IMR-90 (cell line): ENCODE measurements around the gene DACT2. TPM values are rescaled to one million over a fixed set of nuclear protein-coding genes. Genes with fewer than 3 reads are reported as not detected.

Experiments
- ATAC-seq: fragments of 200-7000 bp; cut with Tn5 transposase; 2 replicates; pipeline ENCODE4 v1.9.1; 2020; ENCODE audit warnings: low read depth, mild to moderate bottlenecking, moderate library complexity
- BruUV-seq: library from RNA; stranded (reverse); fragments of 400-500 nt; replicated peaks from 2 replicates; lab custom pipeline; 2021; lab: Mats Ljungman, UMichigan
- CTCF ChIA-PET: fragments of 300-600 bp; formaldehyde crosslinking; extraction: SDS; loops from one replicate; lab custom pipeline; 2021; ENCODE audit warnings: antibody characterized with exemption; lab: Yijun Ruan, JAX
- POLR2A ChIA-PET: fragments of 300-600 bp; sonication (Branson Sonifier 250); formaldehyde crosslinking; loops from one replicate; lab custom pipeline; 2022; ENCODE audit warnings: antibody characterized with exemption; ENCODE audit not compliant: unreplicated experiment; lab: Charles Lee
- DNase-seq: peaks from one replicate; pipeline ENCODE4 v3.0.0; 2013
- H2AFZ ChIP-seq: replicated peaks from 2 replicates; pipeline ENCODE3; 2013; ENCODE audit warnings: low read length, mild to moderate bottlenecking; ENCODE audit not compliant: poor library complexity
- H2AK5ac ChIP-seq: 2 replicates; pipeline ENCODE4 v1.6.1; 2013; ENCODE audit warnings: low read depth, low read length, inconsistent platforms
- H2AK9ac ChIP-seq: replicated peaks from 2 replicates; pipeline ENCODE3; 2013; ENCODE audit warnings: mild to moderate bottlenecking, low read depth, low read length, moderate library complexity; ENCODE audit not compliant: poor library complexity
- H2BK120ac ChIP-seq: 2 replicates; pipeline ENCODE4 v1.6.1; 2013; ENCODE audit warnings: low read depth, low read length, inconsistent platforms
- H2BK15ac ChIP-seq: 3 replicates; pipeline ENCODE4 v1.6.1; 2013; ENCODE audit warnings: low read depth, low read length, inconsistent platforms
- H2BK20ac ChIP-seq: 2 replicates; pipeline ENCODE4 v1.6.1; 2013; ENCODE audit warnings: low read depth, mild to moderate bottlenecking, inconsistent platforms, low read length, moderate library complexity
- H2BK5ac ChIP-seq: 2 replicates; pipeline ENCODE4 v1.6.1; 2013; ENCODE audit warnings: mild to moderate bottlenecking, low read depth, low read length, inconsistent platforms; ENCODE audit not compliant: poor library complexity, severe bottlenecking
- H3K14ac ChIP-seq: replicated peaks from 2 replicates; pipeline ENCODE4 v1.6.1; 2013; ENCODE audit warnings: low read depth, low read length, inconsistent platforms
- H3K18ac ChIP-seq: 2 replicates; pipeline ENCODE4 v1.6.1; 2013; ENCODE audit warnings: low read depth, low read length, control low read depth
- H3K23ac ChIP-seq: 2 replicates; pipeline ENCODE4 v1.6.1; 2013; ENCODE audit warnings: low read depth, low read length, inconsistent platforms
- H3K27ac ChIP-seq: 2 replicates; pipeline ENCODE4 v1.5.1; 2013; ENCODE audit warnings: mild to moderate bottlenecking, control low read depth, low read length; ENCODE audit not compliant: insufficient read depth
- H3K27me3 ChIP-seq: 2 replicates; pipeline ENCODE4 v1.6.1; 2013; ENCODE audit warnings: low read length; ENCODE audit not compliant: control insufficient read depth, insufficient read depth
- H3K36me3 ChIP-seq: 2 replicates; pipeline ENCODE4 v1.6.1; 2013; ENCODE audit warnings: low read length, mixed read lengths; ENCODE audit not compliant: control insufficient read depth, insufficient read depth
- H3K4ac ChIP-seq: 2 replicates; pipeline ENCODE4 v1.6.1; 2013; ENCODE audit warnings: low read depth, low read length, inconsistent platforms
- H3K4me1 ChIP-seq: 2 replicates; pipeline ENCODE4 v1.6.1; 2013; ENCODE audit warnings: low read length, mixed read lengths; ENCODE audit not compliant: control insufficient read depth, insufficient read depth
- H3K4me2 ChIP-seq: 2 replicates; pipeline ENCODE4 v1.6.1; 2013; ENCODE audit warnings: low read depth, mild to moderate bottlenecking, control low read depth, low read length, moderate library complexity
- H3K4me3 ChIP-seq: 2 replicates; pipeline ENCODE4 v1.5.1; 2013; ENCODE audit warnings: low read depth, mild to moderate bottlenecking, control low read depth, low read length, moderate library complexity; ENCODE audit not compliant: insufficient read depth
- H3K56ac ChIP-seq: 2 replicates; pipeline ENCODE4 v1.6.1; 2013; ENCODE audit warnings: low read length, inconsistent platforms; ENCODE audit not compliant: insufficient read depth; ENCODE audit errors: extremely low read depth
- H3K79me1 ChIP-seq, 2 experiments: 2 replicates each; pipeline ENCODE4 v1.6.1; 2013; ENCODE audit warnings: low read length in 2 of 2, inconsistent platforms in 1 of 2, low read depth in 1 of 2
- H3K9ac ChIP-seq: 2 replicates; pipeline ENCODE4 v1.6.1; 2013; ENCODE audit warnings: low read depth, low read length, control low read depth
- H3K9me1 ChIP-seq: 2 replicates; pipeline ENCODE4 v1.6.1; 2013; ENCODE audit warnings: low read length, inconsistent platforms; ENCODE audit not compliant: insufficient read depth
- H3K9me3 ChIP-seq: 2 replicates; pipeline ENCODE4 v1.6.1; 2013; ENCODE audit warnings: low read length; ENCODE audit not compliant: control insufficient read depth, insufficient read depth
- H4K20me1 ChIP-seq: 2 replicates; pipeline ENCODE4 v1.6.1; 2013; ENCODE audit warnings: low read length, inconsistent platforms; ENCODE audit not compliant: insufficient read depth
- H4K5ac ChIP-seq: 2 replicates; pipeline ENCODE4 v1.6.1; 2013; ENCODE audit warnings: mild to moderate bottlenecking, low read depth, low read length, control low read depth
- H4K8ac ChIP-seq, 2 experiments: 2 replicates each; pipeline ENCODE4 v1.6.1; 2013; ENCODE audit warnings: low read depth in 2 of 2, low read length in 2 of 2, control low read depth in 1 of 2, inconsistent platforms in 1 of 2
- H4K91ac ChIP-seq: 2 replicates; pipeline ENCODE4 v1.6.1; 2013; ENCODE audit warnings: low read depth, low read length, inconsistent platforms; ENCODE audit not compliant: insufficient read depth
- MAFK ChIP-seq: IDR thresholded peaks from 2 replicates; pipeline ENCODE4 v1.6.1; 2012; ENCODE audit warnings: low read depth, low read length, improper control_type of control experiment
- RCOR1 ChIP-seq: IDR thresholded peaks from 2 replicates; pipeline ENCODE4 v1.6.1; 2012; ENCODE audit warnings: mild to moderate bottlenecking, low read length, improper control_type of control experiment; ENCODE audit not compliant: insufficient replicate concordance
- RFX5 ChIP-seq: IDR thresholded peaks from 2 replicates; pipeline ENCODE4 v1.8.0; 2012; ENCODE audit warnings: low read depth, mild to moderate bottlenecking, low read length, moderate library complexity
- SMC3 ChIP-seq: fragments of 150-350 bp; IDR thresholded peaks from 2 replicates; pipeline ENCODE4 v1.6.1; 2016; ENCODE audit warnings: low read depth, mild to moderate bottlenecking, antibody characterized with exemption, low read length, moderate library complexity
- USF2 ChIP-seq: fragments of 150-350 bp; IDR thresholded peaks from 2 replicates; pipeline ENCODE4 v1.6.1; 2017; ENCODE audit warnings: mild to moderate bottlenecking, antibody characterized with exemption, low read length, low read depth
- WGBS, 2 experiments: methylation state at CpG; one replicate each; pipeline versions ENCODE4 v1.1.5 to v1.1.7; 2013; ENCODE audit warnings: missing lambda C conversion rate in 2 of 2; ENCODE audit not compliant: insufficient read length in 1 of 2; ENCODE audit errors: extremely low coverage in 2 of 2; 5-methylcytosine and 5-hydroxymethylcytosine counted together
- dilution Hi-C: fragments of 300-500 bp; cut with HindIII; formaldehyde crosslinking; loops from one replicate; pipeline ENCODE4 v1.14.3; 2018; ENCODE audit warnings: low sequenced_read_pairs; ENCODE audit not compliant: unreplicated experiment
- in situ Hi-C: fragments of 300-500 bp; cut with MboI; formaldehyde crosslinking; loops from 3 replicates; pipeline ENCODE4 v1.14.3; 2019; ENCODE audit warnings: low sequenced_read_pairs, inconsistent platforms, mixed read lengths
- intact Hi-C: fragments of 100-400 bp; cut with micrococcal nuclease; formaldehyde crosslinking; loops from 2 replicates; pipeline ENCODE4 v1.10.0; 2022
- polyA plus RNA-seq, 3 experiments: library from polyadenylated mRNA; depleted of rRNA; stranded (reverse); fragments of >200 nt; gene quantifications; 2 replicates each; pipeline ENCODE4 v1.2.3, GENCODE V29; 2012; ENCODE audit warnings: low replicate concordance in 1 of 3
- total RNA-seq: library from RNA; depleted of rRNA; stranded (reverse); fragments of >200 nt; gene quantifications from 2 replicates; pipeline ENCODE4 v1.2.3, GENCODE V29; 2012

DACT2 gene
- total and polyA plus RNA-seq, 2 of the 4 experiments (the other 2 are of a cell fraction): not detected

DNA sequence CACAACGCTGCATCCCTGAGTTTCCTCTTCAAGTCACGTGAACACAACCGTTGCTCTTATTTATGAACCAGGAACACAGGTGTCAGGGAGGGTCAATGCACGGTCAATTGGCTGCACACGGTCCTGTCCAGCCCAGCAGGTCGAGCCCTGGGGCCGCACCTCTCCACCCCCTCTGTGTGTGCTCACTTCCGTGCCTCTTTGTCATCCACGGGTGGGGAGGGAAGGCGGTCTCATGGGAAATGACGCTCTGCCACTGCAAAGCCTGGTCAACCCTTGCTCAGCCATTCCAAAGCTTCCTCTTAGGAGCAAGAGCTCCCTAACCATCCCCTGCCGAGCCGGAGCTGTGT lies 38.7 kb downstream of the DACT2 start:
- in situ Hi-C loops: no loop called here
- WGBS, 2 experiments: no CpG with 5 or more reads among the region's 13 CpGs

More for the DNA sequence above, 38.7 kb downstream of the DACT2 start:
- ChIA-PET CTCF (no interaction called here), POLR2A (no interaction called here)
- Histone ChIP-seq H3K79me1 (no peaks in the 10 kb centered on the region), H2AK5ac (no peak overlapping the region), H3K56ac (no peak overlapping the region), H3K4me1 (no peaks in the 10 kb centered on the region), H2BK120ac (no peak overlapping the region), H3K18ac (no peak overlapping the region), H3K9ac (no peak overlapping the region), H4K91ac (no peak overlapping the region), H3K27me3 (no peaks in the 10 kb centered on the region), H4K8ac (no peak overlapping the region), H4K20me1 (no peaks in the 10 kb centered on the region), H3K4me3 (no peak overlapping the region), H4K5ac (no peak overlapping the region), H2BK20ac (no peak overlapping the region), H2AK9ac (no peak overlapping the region), H3K27ac (no peak overlapping the region), H3K9me1 (no peaks in the 10 kb centered on the region), H3K14ac (no peak overlapping the region), H2BK15ac (no peak overlapping the region), H3K9me3 (peaks cover 73% of the 10 kb centered on the region), H2BK5ac (no peak overlapping the region), H3K4me2 (no peak overlapping the region), H3K4ac (no peak overlapping the region), H3K36me3 (no peaks in the 10 kb centered on the region), H3K23ac (no peak overlapping the region), H2AFZ (no peak overlapping the region)
- intact Hi-C loops: no loop called here
- BruUV-seq: no TSS peak
- TF ChIP-seq RFX5: no peak
- TF ChIP-seq USF2: no peak
- no peak for TF ChIP-seq SMC3
- TF ChIP-seq RCOR1: no peak
- TF ChIP-seq MAFK: no peak
- ATAC-seq: no peak
- no peak for DNase-seq
- dilution Hi-C loops: no loop called here
